Lower leg skin (tissue), 3 donors: ENCODE results near the gene MGRN1.

ENCODE experiments used
- POLR2A ChIP-seq, 2 donors: fragments of 450-650 bp; IDR thresholded peaks; one replicate each; pipeline ENCODE4 v1.6.1; 2016 to 2017; ENCODE audit warnings: antibody characterized with exemption in 2 of 2, mild to moderate bottlenecking in 1 of 2, moderate library complexity in 1 of 2
- TF ChIP-seq, protein P1 (sequence below), 3 donors: fragments of 450-650 bp; IDR thresholded peaks; one replicate each; pipeline ENCODE4 v1.5.1; 2016; ENCODE audit warnings: antibody characterized with exemption in 3 of 3, mild to moderate bottlenecking in 3 of 3, moderate library complexity in 2 of 3

DNA sequence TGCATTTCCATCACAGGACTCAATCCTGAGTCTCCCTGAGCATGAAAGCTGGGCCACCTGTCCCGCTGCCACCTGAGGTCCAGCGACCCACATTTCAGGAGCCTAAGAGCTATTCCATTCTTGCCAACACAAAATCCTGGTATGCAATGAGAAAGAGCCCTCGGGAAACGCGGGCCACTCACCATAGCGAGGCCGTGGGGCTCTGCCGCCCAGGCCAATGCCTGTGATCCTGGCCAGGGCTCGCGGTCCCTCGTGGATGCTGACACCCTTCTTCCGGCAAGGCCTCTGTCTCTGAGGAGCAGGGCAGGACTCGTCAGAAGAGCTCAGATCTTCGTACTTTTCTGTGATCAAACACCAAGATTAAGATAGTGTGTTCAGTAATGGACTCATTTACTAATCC, 80.3 kb downstream of the MGRN1 start:
- TF ChIP-seq, protein P1, sequence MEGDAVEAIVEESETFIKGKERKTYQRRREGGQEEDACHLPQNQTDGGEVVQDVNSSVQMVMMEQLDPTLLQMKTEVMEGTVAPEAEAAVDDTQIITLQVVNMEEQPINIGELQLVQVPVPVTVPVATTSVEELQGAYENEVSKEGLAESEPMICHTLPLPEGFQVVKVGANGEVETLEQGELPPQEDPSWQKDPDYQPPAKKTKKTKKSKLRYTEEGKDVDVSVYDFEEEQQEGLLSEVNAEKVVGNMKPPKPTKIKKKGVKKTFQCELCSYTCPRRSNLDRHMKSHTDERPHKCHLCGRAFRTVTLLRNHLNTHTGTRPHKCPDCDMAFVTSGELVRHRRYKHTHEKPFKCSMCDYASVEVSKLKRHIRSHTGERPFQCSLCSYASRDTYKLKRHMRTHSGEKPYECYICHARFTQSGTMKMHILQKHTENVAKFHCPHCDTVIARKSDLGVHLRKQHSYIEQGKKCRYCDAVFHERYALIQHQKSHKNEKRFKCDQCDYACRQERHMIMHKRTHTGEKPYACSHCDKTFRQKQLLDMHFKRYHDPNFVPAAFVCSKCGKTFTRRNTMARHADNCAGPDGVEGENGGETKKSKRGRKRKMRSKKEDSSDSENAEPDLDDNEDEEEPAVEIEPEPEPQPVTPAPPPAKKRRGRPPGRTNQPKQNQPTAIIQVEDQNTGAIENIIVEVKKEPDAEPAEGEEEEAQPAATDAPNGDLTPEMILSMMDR (IDR thresholded peaks at IDR 0.05), result no peak
- no peak for TF ChIP-seq POLR2A (IDR thresholded peaks at IDR 0.05)
